MG63 (cell line): ENCODE measurements around the gene RNF157. TPM values are rescaled to one million over a fixed set of nuclear protein-coding genes. Genes with fewer than 3 reads are reported as not detected.

ENCODE experiments used
- DNase-seq: peaks from one replicate; pipeline ENCODE4 v3.0.0-alpha.2; 2020
- H3K27me3 ChIP-seq: fragments of 250-450 bp; sonication (Bioruptor Pico); 2 replicates; pipeline ENCODE4 v1.5.1; 2020; ENCODE audit warnings: mild to moderate bottlenecking, moderate library complexity
- H3K36me3 ChIP-seq: fragments of 250-450 bp; sonication (Bioruptor Pico); 2 replicates; pipeline ENCODE4 v1.5.1; 2020; ENCODE audit warnings: mild to moderate bottlenecking, moderate library complexity
- H3K4me3 ChIP-seq: fragments of 250-450 bp; sonication (Bioruptor Pico); 2 replicates; pipeline ENCODE4 v1.5.1; 2020; ENCODE audit warnings: mild to moderate bottlenecking, moderate library complexity
- H3K9me3 ChIP-seq: fragments of 250-450 bp; sonication (Bioruptor Pico); 2 replicates; pipeline ENCODE4 v1.5.1; 2020; ENCODE audit warnings: mild to moderate bottlenecking, moderate library complexity
- total RNA-seq: library from RNA; depleted of rRNA; stranded (reverse); fragments of >200 nt; shearing (Covaris generic); gene quantifications from 2 replicates; pipeline ENCODE4 v1.2.3, GENCODE V29; 2014; ENCODE audit warnings: low replicate concordance

RNF157 gene
- total RNA-seq, 1 experiment from 2014 or later, result 0.40 TPM

GRCh38 chr17:76148015-76148326 lies 92.3 kb downstream of the RNF157 start:
- Histone ChIP-seq H3K36me3 (no peaks in the 10 kb centered on the region), H3K27me3 (no peaks in the 10 kb centered on the region), H3K9me3 (no peaks in the 10 kb centered on the region), H3K4me3 (no peak overlapping the region)
- no peak for DNase-seq

DNA sequence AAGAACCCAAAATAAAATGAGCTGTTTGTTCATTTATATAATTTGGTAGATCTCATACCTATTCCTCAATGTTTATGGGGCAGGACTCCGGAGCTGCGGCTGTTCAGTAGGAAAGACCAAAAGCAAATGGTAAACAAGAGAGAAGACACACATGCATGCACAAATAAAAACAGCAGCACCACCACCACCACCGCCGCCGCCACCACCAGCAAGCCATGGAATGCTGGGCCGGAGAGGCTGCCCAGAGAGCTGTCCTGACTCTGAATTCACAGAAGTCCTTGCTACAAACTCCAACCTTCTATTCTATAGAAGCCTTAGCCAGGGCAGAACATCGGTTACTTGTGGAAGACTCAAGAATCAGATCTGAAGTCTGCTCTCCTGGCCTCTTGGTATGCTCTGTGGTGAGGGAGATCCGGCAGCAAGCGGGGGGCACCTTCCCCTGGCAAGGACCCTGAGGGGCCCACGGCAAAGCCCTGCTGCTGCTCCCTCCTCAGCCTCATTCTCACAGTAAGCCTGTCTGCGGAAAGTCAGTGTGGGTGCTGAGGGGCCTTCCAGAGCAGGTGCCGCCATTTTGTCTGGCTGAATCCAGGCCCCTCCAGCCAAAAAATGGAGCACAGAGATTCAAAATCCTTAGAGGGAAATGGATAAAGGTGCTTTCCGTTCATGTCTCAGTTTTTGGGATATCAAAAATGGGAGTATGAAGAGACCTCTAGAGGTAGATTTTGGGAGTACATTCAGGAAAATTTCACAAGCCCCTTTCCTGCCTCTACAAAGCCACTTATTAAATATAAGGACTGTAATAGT lies 92.9 kb downstream of the RNF157 start:
- H3K9me3 ChIP-seq, result no peaks in the 10 kb centered on the region
- H3K27me3 ChIP-seq, result no peaks in the 10 kb centered on the region
- no peaks in the 10 kb centered on the region for H3K36me3 ChIP-seq
- H3K4me3 ChIP-seq, result no peak overlapping the region
- no peak for DNase-seq

DNA sequence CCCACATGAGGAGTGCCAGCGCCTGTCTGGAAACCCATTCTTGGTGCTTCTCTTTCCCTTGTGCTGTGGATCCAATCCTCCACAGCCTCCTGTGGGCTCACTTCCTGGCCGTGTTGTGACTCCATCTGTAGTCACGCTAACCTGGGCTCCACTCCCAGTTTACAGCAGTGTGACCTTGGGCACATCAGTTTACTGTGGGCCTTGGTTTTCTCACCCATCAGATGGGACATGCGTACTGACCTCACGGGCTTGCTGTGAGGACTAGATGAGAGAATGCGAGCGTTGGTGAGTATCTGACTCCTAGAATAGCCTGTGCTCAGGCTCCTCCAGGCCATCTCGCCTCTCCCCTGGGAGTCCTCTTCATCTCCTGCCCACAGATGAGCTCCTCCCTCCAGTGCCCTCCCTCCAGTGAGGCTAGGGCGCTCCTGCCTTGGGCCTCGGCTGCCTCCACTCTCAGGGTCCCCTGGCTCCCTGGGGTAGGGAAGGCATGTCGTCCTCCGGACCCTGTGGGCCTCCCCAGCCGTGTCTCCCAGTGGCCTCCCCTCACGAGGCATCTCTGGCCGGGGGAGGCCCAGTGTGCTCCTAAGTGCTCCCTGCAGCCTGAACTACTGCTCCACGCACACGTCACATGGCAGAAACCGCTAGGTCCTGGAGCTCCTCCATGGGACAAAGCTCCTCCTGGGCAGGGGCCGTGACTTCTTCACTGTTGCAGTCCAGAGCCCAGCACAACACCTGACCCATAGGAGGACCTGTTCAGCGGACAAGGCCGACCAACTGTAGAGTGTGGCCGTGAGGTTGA lies 94.0 kb downstream of the RNF157 start:
- Histone ChIP-seq H3K27me3 (peaks cover 5% of the 10 kb centered on the region; the same call in 1 of the 2 replicates), H3K4me3 (no peak overlapping the region), H3K9me3 (no peaks in the 10 kb centered on the region), H3K36me3 (no peaks in the 10 kb centered on the region)
- no peak for DNase-seq

DNA sequence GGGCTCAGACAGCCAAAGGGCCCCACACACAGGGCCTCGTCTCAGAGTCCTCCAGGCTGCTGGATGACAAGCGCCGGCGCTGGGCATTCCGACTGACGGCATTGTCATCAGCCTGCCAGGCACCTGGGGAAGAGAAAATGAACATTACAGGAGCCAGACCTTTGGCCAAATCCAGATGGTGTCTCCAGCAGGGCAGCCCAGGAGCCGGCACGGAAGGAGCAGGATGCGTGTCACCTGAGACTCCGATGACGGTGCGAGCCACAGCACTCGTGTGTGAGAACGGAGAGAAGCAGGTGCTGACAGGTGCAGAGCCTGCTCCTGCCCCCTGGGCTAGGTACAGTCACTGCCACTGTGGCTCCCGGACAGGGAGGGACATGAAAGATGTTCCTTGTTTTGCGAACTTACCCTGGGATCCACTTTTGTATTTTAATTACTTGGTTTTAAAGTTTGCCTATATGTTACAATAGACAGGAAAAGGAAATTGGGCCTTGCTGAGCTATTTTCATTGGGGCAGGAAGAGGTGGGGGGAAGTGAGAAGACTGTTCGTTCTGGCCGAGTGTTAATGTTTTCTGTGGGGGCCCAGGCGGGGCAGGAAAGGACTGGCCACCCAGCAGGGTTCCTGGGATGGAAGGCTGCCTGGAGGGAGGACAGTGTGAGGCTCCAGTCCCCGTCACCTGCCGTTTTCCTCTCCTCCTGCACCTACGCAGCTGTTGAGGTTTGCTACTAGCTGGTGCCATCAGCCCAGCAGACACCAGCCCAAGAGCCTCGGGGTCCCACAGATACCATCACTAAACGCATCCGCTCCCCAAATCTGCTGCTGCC lies 94.9 kb downstream of the RNF157 start:
- no peak for DNase-seq
- H3K36me3 ChIP-seq, result no peaks in the 10 kb centered on the region
- peaks cover 5% of the 10 kb centered on the region; the same call in 1 of the 2 replicates for H3K27me3 ChIP-seq
- no peak overlapping the region for H3K4me3 ChIP-seq
- no peaks in the 10 kb centered on the region for H3K9me3 ChIP-seq

DNA sequence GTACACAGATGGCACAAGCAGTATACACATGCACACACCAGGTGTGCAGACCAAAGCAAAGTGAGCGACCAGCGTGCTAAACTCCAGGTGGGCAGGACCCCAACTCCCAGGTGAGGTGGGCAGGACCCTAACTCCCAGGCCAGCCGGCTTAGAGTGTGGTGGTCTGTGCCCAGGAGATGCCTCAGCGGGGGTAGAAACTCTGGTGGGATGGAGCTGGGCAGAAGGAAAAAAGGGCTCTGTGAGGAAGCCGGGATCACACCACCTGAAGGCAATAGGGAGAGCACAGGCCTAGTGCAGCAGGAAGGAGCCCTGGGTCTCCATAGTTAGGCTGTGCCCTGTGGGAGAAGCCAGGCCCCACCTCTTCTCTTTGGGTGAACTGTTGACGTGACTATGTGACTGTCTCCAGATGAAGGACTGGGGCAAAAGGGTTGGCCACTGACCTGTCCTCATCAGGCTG lies 97.7 kb downstream of the RNF157 start:
- no peaks in the 10 kb centered on the region for H3K9me3 ChIP-seq
- no peak overlapping the region for H3K4me3 ChIP-seq
- DNase-seq, result no peak
- peaks cover 5% of the 10 kb centered on the region; the same call in 1 of the 2 replicates for H3K27me3 ChIP-seq
- H3K36me3 ChIP-seq, result no peaks in the 10 kb centered on the region

- Histone ChIP-seq H3K9me3 (no peaks in the 10 kb centered on the region), H3K36me3 (no peaks in the 10 kb centered on the region), H3K27me3 (peaks cover 5% of the 10 kb centered on the region; the same call in 1 of the 2 replicates), H3K4me3 (no peak overlapping the region)
- DNase-seq, result no peak
Observed at GRCh38 chr17:76142039-76142584, 98.2 kb downstream of the RNF157 start.

GRCh38 chr17:76141212-76142038 lies 98.9 kb downstream of the RNF157 start, which contains the start of gene FOXJ1:
FOXJ1 (minus strand) TSS chr17:76141245; CDS start chr17:76140395, 850 bp downstream.
- H3K9me3 ChIP-seq, result no peaks in the 10 kb centered on the region
- peak within 1 kb of the TSS; percentile 38 for H3K4me3 ChIP-seq
- peak; percentile 85 for DNase-seq
- no peaks in the 10 kb centered on the region for H3K36me3 ChIP-seq
- peaks cover 5% of the 10 kb centered on the region; the same call in 1 of the 2 replicates for H3K27me3 ChIP-seq

- peaks cover 5% of the 10 kb centered on the region; the same call in 1 of the 2 replicates for H3K27me3 ChIP-seq
- H3K36me3 ChIP-seq, result no peaks in the 10 kb centered on the region
- no peak for DNase-seq
- H3K4me3 ChIP-seq, result peak overlapping the region; percentile 38
- no peaks in the 10 kb centered on the region for H3K9me3 ChIP-seq
Observed at GRCh38 chr17:76140661-76141211, 99.6 kb downstream of the RNF157 start.

DNA sequence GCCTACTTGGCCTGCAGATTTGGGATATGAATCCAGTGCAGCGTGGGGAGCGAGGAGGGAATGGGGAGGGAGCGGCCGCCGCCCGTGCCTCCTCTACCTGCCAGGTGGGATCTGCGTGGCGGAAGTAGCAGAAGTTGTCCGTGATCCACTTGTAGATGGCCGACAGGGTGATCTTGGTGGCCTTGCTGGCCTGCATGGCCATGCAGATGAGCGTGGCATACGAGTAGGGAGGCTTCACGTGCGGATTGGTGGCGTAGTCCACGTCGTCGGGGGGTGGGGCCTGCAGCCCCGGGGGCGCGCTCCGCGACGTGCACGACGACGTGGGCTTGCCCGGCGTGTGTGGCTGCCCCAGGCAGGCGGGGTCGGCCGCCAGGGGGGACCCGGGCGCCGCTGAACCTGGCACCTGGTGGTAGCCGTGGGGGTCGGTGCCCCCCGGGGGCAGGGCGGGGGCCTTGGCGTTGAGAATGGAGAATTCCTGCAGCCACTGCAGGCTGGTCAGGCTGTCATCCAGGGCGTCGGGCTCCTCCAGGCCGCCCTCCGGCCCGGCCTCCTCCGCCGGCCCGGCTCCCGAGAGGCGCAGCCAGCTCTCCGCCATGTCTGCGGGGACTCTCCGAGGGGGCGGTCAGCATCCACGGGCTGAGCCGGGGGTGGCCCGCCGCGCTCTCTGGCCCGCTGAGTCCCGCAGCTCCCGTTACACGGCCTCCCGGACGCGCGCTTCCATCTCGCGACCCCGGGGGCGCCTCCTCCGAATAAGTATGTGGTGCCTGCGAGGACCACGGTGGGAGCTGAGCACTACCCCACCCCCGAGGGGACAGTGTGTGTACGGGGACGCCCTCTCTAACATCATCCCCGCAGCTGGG lies 100.3 kb downstream of the RNF157 start:
- Histone ChIP-seq H3K9me3 (no peaks in the 10 kb centered on the region), H3K27me3 (peaks cover 5% of the 10 kb centered on the region; the same call in 1 of the 2 replicates), H3K4me3 (no peak overlapping the region), H3K36me3 (no peaks in the 10 kb centered on the region)
- DNase-seq, result no peak

DNA sequence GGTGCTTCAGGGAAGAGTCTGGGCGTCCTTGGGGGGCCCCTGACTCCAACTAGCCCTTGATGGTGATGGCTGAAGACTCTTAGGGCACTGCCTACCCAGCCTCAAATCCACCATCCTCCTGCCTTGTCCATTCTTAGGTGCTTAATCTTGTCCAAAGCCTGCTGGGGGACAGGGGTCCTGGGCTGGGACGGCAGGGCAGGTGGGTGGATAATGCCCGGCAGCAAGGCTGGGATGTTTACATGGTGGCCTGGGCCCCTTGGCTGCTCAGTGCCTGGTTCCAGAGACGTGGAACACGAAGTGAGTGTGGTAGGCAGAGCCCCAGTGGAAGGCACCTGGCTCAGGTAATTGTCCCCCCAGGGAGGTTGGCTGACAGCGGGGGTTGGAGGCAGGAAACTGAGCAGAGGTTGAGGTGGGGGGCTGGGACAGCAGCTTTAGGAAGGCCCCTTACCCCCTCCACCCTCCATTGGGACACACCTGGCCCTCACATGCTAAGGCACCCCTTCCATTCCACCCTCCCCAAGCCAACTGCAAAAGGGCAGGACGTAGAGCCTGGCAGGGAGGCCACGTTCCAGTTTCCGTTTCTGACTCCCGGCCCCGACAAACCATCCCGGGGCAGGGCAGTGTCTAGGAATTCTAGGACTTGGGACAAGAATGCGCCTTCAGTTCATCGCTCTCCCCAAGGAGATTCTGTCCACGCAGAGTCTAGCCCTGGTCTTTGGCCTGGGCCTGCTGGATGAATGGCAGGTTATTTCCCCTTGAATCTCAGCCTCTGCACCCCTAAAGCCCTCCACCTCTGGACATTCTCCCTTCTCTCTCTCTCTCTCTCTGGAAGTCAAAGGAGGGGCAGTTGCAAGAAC lies 101.2 kb downstream of the RNF157 start:
- Histone ChIP-seq H3K36me3 (no peaks in the 10 kb centered on the region), H3K27me3 (peaks cover 5% of the 10 kb centered on the region; the same call in 1 of the 2 replicates), H3K4me3 (no peak overlapping the region), H3K9me3 (no peaks in the 10 kb centered on the region)
- DNase-seq, result no peak

GRCh38 chr17:76138234-76138895 lies 101.9 kb downstream of the RNF157 start:
- DNase-seq, result no peak
- Histone ChIP-seq H3K4me3 (no peak overlapping the region), H3K9me3 (no peaks in the 10 kb centered on the region), H3K27me3 (peaks cover 5% of the 10 kb centered on the region; the same call in 1 of the 2 replicates), H3K36me3 (no peaks in the 10 kb centered on the region)

GRCh38 chr17:76137351-76138233 lies 102.7 kb downstream of the RNF157 start:
- Histone ChIP-seq H3K36me3 (no peaks in the 10 kb centered on the region), H3K9me3 (no peaks in the 10 kb centered on the region), H3K4me3 (no peak overlapping the region), H3K27me3 (peaks cover 5% of the 10 kb centered on the region; the same call in 1 of the 2 replicates)
- DNase-seq, result no peak
